Panc1 (cell line): Measurements from ENCODE around the gene SULT1C3. TPM values are rescaled to one million over a fixed set of nuclear protein-coding genes. Genes with fewer than 3 reads are reported as not detected.

Source experiments
- ATAC-seq: fragments of 200-7000 bp; cut with Tn5 transposase; 2 replicates; pipeline ENCODE4 v1.9.1; 2020; ENCODE audit warnings: mild to moderate bottlenecking, moderate library complexity
- BruUV-seq: library from RNA; stranded (reverse); fragments of 400-500 nt; replicated peaks from 2 replicates; lab custom pipeline; 2021; lab: Mats Ljungman, UMichigan
- CTCF ChIA-PET: fragments of 300-600 bp; sonication (Branson Sonifier 250); formaldehyde crosslinking; loops from one replicate; lab custom pipeline; 2022; ENCODE audit warnings: antibody characterized with exemption; lab: Charles Lee
- POLR2A ChIA-PET: fragments of 300-600 bp; sonication (Branson Sonifier 250); formaldehyde crosslinking; loops from one replicate; lab custom pipeline; 2022; ENCODE audit warnings: antibody characterized with exemption; lab: Charles Lee
- DNase-seq: peaks from one replicate; pipeline ENCODE4 v3.0.0-alpha.2; 2010; ENCODE audit warnings: low read depth, low spot score
- H3K27ac ChIP-seq: 2 replicates; pipeline ENCODE4 v1.5.1; 2011; ENCODE audit warnings: mild to moderate bottlenecking, low read length, inconsistent platforms
- H3K27me3 ChIP-seq: fragments of 200-500 bp; sonication (Bioruptor generic); 2 replicates; pipeline ENCODE4 v1.6.0; 2014; ENCODE audit warnings: low read length, inconsistent platforms; ENCODE audit not compliant: control insufficient read depth, insufficient read depth
- H3K36me3 ChIP-seq: fragments of 200-500 bp; sonication (Bioruptor generic); 2 replicates; pipeline ENCODE4 v1.5.1; 2014; ENCODE audit warnings: inconsistent platforms, mild to moderate bottlenecking, low read length, moderate library complexity; ENCODE audit not compliant: control insufficient read depth, insufficient read depth
- H3K4me1 ChIP-seq: 2 replicates; pipeline ENCODE4 v1.5.1; 2011; ENCODE audit warnings: inconsistent platforms, mild to moderate bottlenecking, low read length, moderate library complexity; ENCODE audit not compliant: control insufficient read depth, insufficient read depth
- H3K4me3 ChIP-seq, 2 experiments: 2 replicates each; pipeline ENCODE4 v1.5.1; 2011 to 2012; ENCODE audit warnings: low read depth in 2 of 2, low read length in 2 of 2, mild to moderate bottlenecking in 2 of 2, inconsistent platforms in 1 of 2, moderate library complexity in 1 of 2
- H3K9me3 ChIP-seq: fragments of 200-500 bp; sonication (Bioruptor generic); 2 replicates; pipeline ENCODE4 v1.5.1; 2014; ENCODE audit warnings: low read depth, mild to moderate bottlenecking, inconsistent platforms, low read length, moderate library complexity; ENCODE audit not compliant: control insufficient read depth, insufficient read depth
- POLR2AphosphoS5 ChIP-seq: IDR thresholded peaks from 2 replicates; pipeline ENCODE4 v1.6.1; 2012; ENCODE audit warnings: mild to moderate bottlenecking, low read depth, low read length, moderate library complexity
- SIN3A ChIP-seq: IDR thresholded peaks from 2 replicates; pipeline ENCODE4 v1.6.1; 2012; ENCODE audit warnings: low read depth, mild to moderate bottlenecking, low read length, moderate library complexity, borderline replicate concordance; ENCODE audit not compliant: insufficient read depth
- TCF7L2 ChIP-seq: IDR thresholded peaks from 2 replicates; pipeline ENCODE4 v1.6.1; 2011; ENCODE audit warnings: mild to moderate bottlenecking, low read depth, low read length, inconsistent platforms
- in situ Hi-C: cut with HindIII; loops from 2 replicates; pipeline ENCODE4 v1.10.0; 2016; ENCODE audit warnings: low sequenced_read_pairs, low pct_unique_long_range_greater_than_20kb
- intact Hi-C: fragments of 100-400 bp; cut with micrococcal nuclease; formaldehyde crosslinking; loops from one replicate; pipeline ENCODE4 v1.10.0; 2022; ENCODE audit not compliant: unreplicated experiment
- total RNA-seq: library from RNA; stranded (reverse); gene quantifications from one replicate; pipeline ENCODE4 v1.2.1, GENCODE V29; 2021; ENCODE audit not compliant: unreplicated experiment
- TF ChIP-seq, protein P1 (sequence below): fragments of 450-650 bp; IDR thresholded peaks from 2 replicates; pipeline ENCODE4 v1.5.1; 2017; ENCODE audit warnings: mild to moderate bottlenecking
- TF ChIP-seq, protein P2 (sequence below), 2 experiments: IDR thresholded peaks; 2 replicates each; pipeline ENCODE4 v1.6.1; 2011 to 2012; ENCODE audit warnings: low read depth in 2 of 2, control low read depth in 1 of 2, low read length in 1 of 2, mild to moderate bottlenecking in 1 of 2, moderate library complexity in 1 of 2; ENCODE audit not compliant: insufficient read depth in 1 of 2

SULT1C3 gene
- total RNA-seq, 1 experiment from 2014 or later: not detected

DNA sequence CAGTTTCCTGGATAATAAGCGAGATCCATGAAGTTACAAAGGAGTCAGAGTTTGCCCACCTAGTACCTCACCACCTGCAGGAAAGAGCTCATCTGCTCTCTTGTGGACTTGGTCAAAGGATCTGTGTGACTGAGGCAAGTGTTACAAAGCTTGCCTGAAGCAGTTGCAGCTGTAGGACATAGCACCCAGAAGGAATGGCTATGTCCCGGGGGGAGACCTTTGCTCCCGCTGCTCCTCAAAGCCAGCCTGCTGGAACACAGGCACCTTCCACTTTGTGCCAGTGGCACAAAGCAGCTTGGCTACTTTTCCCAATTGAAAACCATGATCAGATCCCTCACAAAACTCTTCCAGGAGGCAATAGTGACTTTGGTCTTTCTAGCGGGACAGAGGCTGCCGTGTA, 45.8 kb downstream of the SULT1C3 start:
- no peak overlapping the region for H3K4me3 ChIP-seq
- no TSS peak for BruUV-seq
- ChIA-PET CTCF (no interaction called here), POLR2A (no interaction called here)
- H3K27ac ChIP-seq: no peak overlapping the region
- intact Hi-C loops (no loop called here), in situ Hi-C loops (no loop called here)
- no peaks in the 10 kb centered on the region for H3K9me3 ChIP-seq
- no peaks in the 10 kb centered on the region for H3K36me3 ChIP-seq
- ATAC-seq (no peak), DNase-seq (no peak)
- H3K4me1 ChIP-seq: no peaks in the 10 kb centered on the region
- H3K27me3 ChIP-seq: no peaks in the 10 kb centered on the region; the same call in 1 of the 2 replicates
- TF ChIP-seq SIN3A (no peak), TCF7L2 (no peak), POLR2AphosphoS5 (no peak)
- TF ChIP-seq, protein P1, sequence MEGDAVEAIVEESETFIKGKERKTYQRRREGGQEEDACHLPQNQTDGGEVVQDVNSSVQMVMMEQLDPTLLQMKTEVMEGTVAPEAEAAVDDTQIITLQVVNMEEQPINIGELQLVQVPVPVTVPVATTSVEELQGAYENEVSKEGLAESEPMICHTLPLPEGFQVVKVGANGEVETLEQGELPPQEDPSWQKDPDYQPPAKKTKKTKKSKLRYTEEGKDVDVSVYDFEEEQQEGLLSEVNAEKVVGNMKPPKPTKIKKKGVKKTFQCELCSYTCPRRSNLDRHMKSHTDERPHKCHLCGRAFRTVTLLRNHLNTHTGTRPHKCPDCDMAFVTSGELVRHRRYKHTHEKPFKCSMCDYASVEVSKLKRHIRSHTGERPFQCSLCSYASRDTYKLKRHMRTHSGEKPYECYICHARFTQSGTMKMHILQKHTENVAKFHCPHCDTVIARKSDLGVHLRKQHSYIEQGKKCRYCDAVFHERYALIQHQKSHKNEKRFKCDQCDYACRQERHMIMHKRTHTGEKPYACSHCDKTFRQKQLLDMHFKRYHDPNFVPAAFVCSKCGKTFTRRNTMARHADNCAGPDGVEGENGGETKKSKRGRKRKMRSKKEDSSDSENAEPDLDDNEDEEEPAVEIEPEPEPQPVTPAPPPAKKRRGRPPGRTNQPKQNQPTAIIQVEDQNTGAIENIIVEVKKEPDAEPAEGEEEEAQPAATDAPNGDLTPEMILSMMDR: no peak
- TF ChIP-seq, protein P2, sequence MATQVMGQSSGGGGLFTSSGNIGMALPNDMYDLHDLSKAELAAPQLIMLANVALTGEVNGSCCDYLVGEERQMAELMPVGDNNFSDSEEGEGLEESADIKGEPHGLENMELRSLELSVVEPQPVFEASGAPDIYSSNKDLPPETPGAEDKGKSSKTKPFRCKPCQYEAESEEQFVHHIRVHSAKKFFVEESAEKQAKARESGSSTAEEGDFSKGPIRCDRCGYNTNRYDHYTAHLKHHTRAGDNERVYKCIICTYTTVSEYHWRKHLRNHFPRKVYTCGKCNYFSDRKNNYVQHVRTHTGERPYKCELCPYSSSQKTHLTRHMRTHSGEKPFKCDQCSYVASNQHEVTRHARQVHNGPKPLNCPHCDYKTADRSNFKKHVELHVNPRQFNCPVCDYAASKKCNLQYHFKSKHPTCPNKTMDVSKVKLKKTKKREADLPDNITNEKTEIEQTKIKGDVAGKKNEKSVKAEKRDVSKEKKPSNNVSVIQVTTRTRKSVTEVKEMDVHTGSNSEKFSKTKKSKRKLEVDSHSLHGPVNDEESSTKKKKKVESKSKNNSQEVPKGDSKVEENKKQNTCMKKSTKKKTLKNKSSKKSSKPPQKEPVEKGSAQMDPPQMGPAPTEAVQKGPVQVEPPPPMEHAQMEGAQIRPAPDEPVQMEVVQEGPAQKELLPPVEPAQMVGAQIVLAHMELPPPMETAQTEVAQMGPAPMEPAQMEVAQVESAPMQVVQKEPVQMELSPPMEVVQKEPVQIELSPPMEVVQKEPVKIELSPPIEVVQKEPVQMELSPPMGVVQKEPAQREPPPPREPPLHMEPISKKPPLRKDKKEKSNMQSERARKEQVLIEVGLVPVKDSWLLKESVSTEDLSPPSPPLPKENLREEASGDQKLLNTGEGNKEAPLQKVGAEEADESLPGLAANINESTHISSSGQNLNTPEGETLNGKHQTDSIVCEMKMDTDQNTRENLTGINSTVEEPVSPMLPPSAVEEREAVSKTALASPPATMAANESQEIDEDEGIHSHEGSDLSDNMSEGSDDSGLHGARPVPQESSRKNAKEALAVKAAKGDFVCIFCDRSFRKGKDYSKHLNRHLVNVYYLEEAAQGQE (IDR thresholded peaks at IDR 0.05; ENCODE audit: insufficient read depth in 1 of 2, low read depth in 2 of 2, low read length in 1 of 2): no peak

DNA sequence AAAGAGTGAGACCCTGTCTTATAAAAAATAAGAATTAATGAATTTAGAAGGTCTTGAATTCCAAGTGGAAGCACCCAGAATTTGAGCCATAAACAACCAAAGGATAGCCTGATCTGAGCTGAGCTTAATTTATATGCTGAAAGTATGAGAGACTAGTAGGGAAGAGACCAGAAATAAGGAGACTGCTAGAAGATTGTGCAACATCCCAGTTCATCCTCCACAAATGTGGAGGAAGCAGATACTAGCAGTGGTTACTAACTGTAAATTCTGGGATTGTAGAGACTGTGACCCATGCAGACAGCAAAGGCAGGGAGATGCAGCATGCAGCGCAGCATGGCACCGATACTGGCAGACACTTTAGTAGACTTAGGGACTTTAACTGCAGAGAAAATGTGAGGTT, 47.4 kb downstream of the SULT1C3 start:
- no peak overlapping the region for H3K27ac ChIP-seq
- DNase-seq (no peak), ATAC-seq (no peak)
- POLR2A ChIA-PET: no interaction called here
- no TSS peak for BruUV-seq
- no peak overlapping the region for H3K4me3 ChIP-seq
- CTCF ChIA-PET: no interaction called here
- no peaks in the 10 kb centered on the region for H3K4me1 ChIP-seq
- no peaks in the 10 kb centered on the region; the same call in 1 of the 2 replicates for H3K27me3 ChIP-seq
- H3K36me3 ChIP-seq: no peaks in the 10 kb centered on the region
- TF ChIP-seq POLR2AphosphoS5 (no peak), SIN3A (no peak), TCF7L2 (no peak)
- TF ChIP-seq, protein P1: no peak
- TF ChIP-seq, protein P2 (IDR thresholded peaks at IDR 0.05; ENCODE audit: insufficient read depth in 1 of 2, low read depth in 2 of 2, low read length in 1 of 2): no peak
- in situ Hi-C loops (no loop called here), intact Hi-C loops (no loop called here)
- H3K9me3 ChIP-seq: no peaks in the 10 kb centered on the region
